GM12892 (cell line): Measurements from ENCODE around the gene ANKRD55.

Experiments
- POLR2A ChIP-seq: IDR thresholded peaks from 2 replicates; pipeline ENCODE4 v1.6.1; 2011; ENCODE audit warnings: low read depth, low read length, control low read depth
- POLR2AphosphoS5 ChIP-seq: IDR thresholded peaks from 2 replicates; pipeline ENCODE4 v1.6.1; 2011; ENCODE audit warnings: low read depth, low read length, control low read depth
- TAF1 ChIP-seq: IDR thresholded peaks from 2 replicates; pipeline ENCODE4 v1.6.1; 2011; ENCODE audit warnings: low read depth, mild to moderate bottlenecking, control low read depth, low read length, borderline replicate concordance

DNA sequence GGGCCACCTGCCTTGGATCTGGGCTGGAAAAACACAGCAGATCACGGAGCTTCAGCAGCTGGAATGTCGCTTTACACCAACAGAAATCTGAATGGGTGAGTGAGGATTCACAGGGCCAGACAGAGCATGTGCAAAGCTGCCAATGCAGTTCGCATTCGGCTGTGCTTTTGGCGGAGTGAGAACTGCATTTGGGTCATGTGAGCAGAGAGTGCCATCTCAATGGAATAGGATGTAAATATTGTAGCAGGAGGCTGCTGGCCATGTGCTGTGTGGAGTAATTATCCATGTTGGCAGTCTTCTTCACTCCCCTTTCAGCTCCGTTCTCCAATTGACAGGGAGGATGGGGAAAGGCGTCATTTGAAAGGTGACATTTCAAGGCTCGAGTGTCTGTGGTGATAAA lies at the start of gene ANKRD55:
- TF ChIP-seq POLR2AphosphoS5 = no peak
- TF ChIP-seq TAF1 = no peak
- TF ChIP-seq POLR2A = no peak
